K562 (cell line): ENCODE data around the gene SPTA1. TPM values are rescaled to one million over a fixed set of nuclear protein-coding genes. Genes with fewer than 3 reads are reported as not detected.

ENCODE experiments used
- ADNP ChIP-seq: fragments of 200-800 bp; sonication (Bioruptor generic); IDR thresholded peaks from 2 replicates; pipeline ENCODE4 v1.6.1; 2016; ENCODE audit warnings: missing genetic modification characterization, missing compliant biosample characterization
- CAMTA2 ChIP-seq: fragments of 250-450 bp; sonication (Bioruptor Pico); conservative IDR thresholded peaks from 2 replicates; pipeline ENCODE4 v1.5.1; 2022
- CBX3 ChIP-seq, 2 experiments: IDR thresholded peaks; 1 replicate in 1 of 2; 2 replicates in 1 of 2; pipeline ENCODE4 v1.6.1; 2012; ENCODE audit warnings: inconsistent platforms in 2 of 2, low read length in 2 of 2, borderline replicate concordance in 1 of 2, control low read depth in 1 of 2
- CTBP1 ChIP-seq: fragments of 450-650 bp; IDR thresholded peaks from 2 replicates; pipeline ENCODE4 v1.6.1; 2016; ENCODE audit warnings: borderline replicate concordance
- EGR1 ChIP-seq: fragments of 450-650 bp; conservative IDR thresholded peaks from 2 replicates; pipeline ENCODE4 v1.6.1; 2017; ENCODE audit warnings: mild to moderate bottlenecking
- ELF2 ChIP-seq: fragments of 250-450 bp; sonication (Bioruptor Pico); IDR thresholded peaks from 2 replicates; pipeline ENCODE4 v1.5.0; 2021; ENCODE audit warnings: mild to moderate bottlenecking
- EP300 ChIP-seq: IDR thresholded peaks from 2 replicates; pipeline ENCODE4 v1.6.1; 2012; ENCODE audit warnings: low read length, improper control_type of control experiment
- EP400 ChIP-seq: fragments of 450-650 bp; IDR thresholded peaks from 2 replicates; pipeline ENCODE4 v1.6.1; 2017; ENCODE audit warnings: antibody characterized with exemption, mild to moderate bottlenecking, moderate library complexity
- GABPA ChIP-seq: fragments of 200-800 bp; sonication (Bioruptor generic); conservative IDR thresholded peaks from 2 replicates; pipeline ENCODE4 v1.6.1; 2016; ENCODE audit warnings: low read depth, missing genetic modification characterization, missing compliant biosample characterization
- GATAD2A ChIP-seq: fragments of 450-650 bp; IDR thresholded peaks from 2 replicates; pipeline ENCODE4 v1.6.1; 2017
- HCFC1 ChIP-seq: IDR thresholded peaks from 2 replicates; pipeline ENCODE4 v1.6.1; 2012; ENCODE audit warnings: low read depth, low read length, improper control_type of control experiment
- HLTF ChIP-seq: fragments of 450-650 bp; IDR thresholded peaks from 2 replicates; pipeline ENCODE4 v1.6.1; 2016
- NR3C1 ChIP-seq: sonication (generic); formaldehyde crosslinking; IDR thresholded peaks from 2 replicates; pipeline ENCODE4 v1.8.1; 2022; ENCODE audit warnings: missing genetic modification reagents
- POLR2H ChIP-seq: IDR thresholded peaks from 2 replicates; pipeline ENCODE4 v1.6.1; 2016; ENCODE audit warnings: missing genetic modification characterization, low read depth, mild to moderate bottlenecking, control low read depth, missing compliant biosample characterization, moderate library complexity
- SMARCE1 ChIP-seq: fragments of 450-650 bp; IDR thresholded peaks from 2 replicates; pipeline ENCODE4 v1.7.1; 2016; ENCODE audit warnings: mild to moderate bottlenecking
- TAF15 ChIP-seq: fragments of 200-400 bp; formaldehyde crosslinking; IDR thresholded peaks from 2 replicates; pipeline ENCODE4 v1.6.1; 2017; ENCODE audit warnings: mild to moderate bottlenecking, low read depth, low read length, moderate library complexity
- YY1 ChIP-seq, 3 experiments: IDR thresholded peaks; 2 replicates each; pipeline ENCODE4 v1.6.1; 2011; ENCODE audit warnings: low read length in 2 of 3, mild to moderate bottlenecking in 2 of 3, moderate library complexity in 2 of 3, borderline replicate concordance in 1 of 3, control low read depth in 1 of 3, low read depth in 1 of 3; ENCODE audit not compliant: insufficient read depth in 3 of 3, insufficient replicate concordance in 2 of 3, control insufficient read depth in 1 of 3, insufficient read length in 1 of 3; ENCODE audit errors: extremely low read depth in 1 of 3
- ZKSCAN3 ChIP-seq: fragments of 250-450 bp; sonication (Bioruptor Pico); IDR thresholded peaks from 2 replicates; pipeline ENCODE4 v1.4.0; 2020
- ZNF311 ChIP-seq: fragments of 250-450 bp; sonication (Bioruptor Pico); IDR thresholded peaks from 2 replicates; pipeline ENCODE4 v1.4.0; 2020; ENCODE audit warnings: mild to moderate bottlenecking, moderate library complexity
- polyA plus RNA-seq, 8 experiments: library from polyadenylated mRNA; depleted of rRNA in 4 of 8; stranded (reverse) in 5 of 8; unstranded in 3 of 8; fragments of >200 nt; fragmentation: Nextera tagmentation in 2 of 8; fragmentation: Illumina TruSeq in 1 of 8; extraction: Ambion mirVana in 2 of 8; extraction: Trizol in 1 of 8; gene quantifications; 2 replicates each; pipeline versions ENCODE4 v1.2.1 to v1.2.3, GENCODE V29; 2011 to 2014; ENCODE audit warnings: inconsistent platforms in 1 of 8, missing spikeins in 1 of 8
- total RNA-seq, 7 experiments: library from RNA; depleted of rRNA in 6 of 7; stranded (reverse); fragments of >200 nt in 6 of 7; fragmentation: Illumina TruSeq in 2 of 7; extraction: Trizol in 2 of 7; gene quantifications; 2 replicates each; pipeline versions ENCODE4 v1.2.1 to v1.2.3, GENCODE V29; 2011 to 2021; ENCODE audit warnings: low replicate concordance in 1 of 7
- TF ChIP-seq, protein P1 (sequence below): fragments of 150-350 bp; conservative IDR thresholded peaks from 2 replicates; pipeline ENCODE4 v1.6.1; 2014; ENCODE audit warnings: low read length
- TF ChIP-seq, protein P2 (sequence below): fragments of 250-450 bp; sonication (Bioruptor Pico); IDR thresholded peaks from 2 replicates; pipeline ENCODE4 v1.8.0; 2022; ENCODE audit warnings: inconsistent platforms, mild to moderate bottlenecking, moderate library complexity, borderline replicate concordance
- TF ChIP-seq, protein P3 (sequence below): fragments of 250-450 bp; sonication (Bioruptor Pico); IDR thresholded peaks from 2 replicates; pipeline ENCODE4 v1.8.0; 2021; ENCODE audit warnings: moderate library complexity, mild to moderate bottlenecking, inconsistent platforms
- TF ChIP-seq, protein P4 (sequence below): fragments of 250-450 bp; sonication (Bioruptor Pico); IDR thresholded peaks from 2 replicates; pipeline ENCODE4 v1.4.0; 2020; ENCODE audit warnings: mild to moderate bottlenecking, moderate library complexity
- TF ChIP-seq, protein P5 (sequence below): sonication (generic); formaldehyde crosslinking; IDR thresholded peaks from 2 replicates; pipeline ENCODE4 v1.8.0; 2022; ENCODE audit warnings: mild to moderate bottlenecking, missing genetic modification reagents

The SPTA1 gene
- total and polyA plus RNA-seq, 9 of the 15 experiments (the other 6 are each of a cell fraction or from before 2014, with no cell fraction given), result 11.0 to 62.1 (median 45.9) TPM

DNA sequence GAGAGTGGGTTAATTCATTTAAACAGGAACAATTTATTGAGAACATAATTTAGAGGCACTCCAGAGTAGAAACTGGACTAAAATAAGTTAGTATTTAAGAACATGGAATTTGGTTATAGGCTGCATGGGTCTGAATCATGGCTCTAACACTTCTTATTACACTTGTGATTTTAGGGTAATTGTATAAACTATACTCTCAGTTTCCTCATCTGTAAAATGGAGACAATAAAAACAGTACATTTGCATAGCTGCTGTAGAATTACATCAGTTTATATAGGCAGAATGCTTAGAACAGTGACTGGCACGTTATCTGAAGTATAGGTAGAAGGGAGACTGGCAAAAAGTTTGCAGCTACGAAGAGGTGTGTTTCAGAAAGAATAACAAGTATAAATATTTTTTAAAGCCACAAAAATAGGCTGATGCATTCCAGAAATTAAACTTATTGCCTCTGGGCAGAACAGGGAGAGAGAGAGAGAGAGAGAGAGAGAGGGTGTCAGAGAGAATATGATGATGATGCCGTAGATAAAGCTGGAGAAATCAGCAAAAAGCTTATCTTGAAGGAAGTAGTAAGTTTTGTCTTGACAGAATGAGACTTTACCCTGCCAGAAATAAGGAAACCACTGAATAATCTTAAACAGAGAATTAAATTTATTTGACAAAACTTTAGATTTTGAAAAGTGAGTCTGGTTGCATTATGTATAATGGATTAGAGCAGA, 42.2 kb upstream of the SPTA1 start (continued):
- TF ChIP-seq, protein P1, sequence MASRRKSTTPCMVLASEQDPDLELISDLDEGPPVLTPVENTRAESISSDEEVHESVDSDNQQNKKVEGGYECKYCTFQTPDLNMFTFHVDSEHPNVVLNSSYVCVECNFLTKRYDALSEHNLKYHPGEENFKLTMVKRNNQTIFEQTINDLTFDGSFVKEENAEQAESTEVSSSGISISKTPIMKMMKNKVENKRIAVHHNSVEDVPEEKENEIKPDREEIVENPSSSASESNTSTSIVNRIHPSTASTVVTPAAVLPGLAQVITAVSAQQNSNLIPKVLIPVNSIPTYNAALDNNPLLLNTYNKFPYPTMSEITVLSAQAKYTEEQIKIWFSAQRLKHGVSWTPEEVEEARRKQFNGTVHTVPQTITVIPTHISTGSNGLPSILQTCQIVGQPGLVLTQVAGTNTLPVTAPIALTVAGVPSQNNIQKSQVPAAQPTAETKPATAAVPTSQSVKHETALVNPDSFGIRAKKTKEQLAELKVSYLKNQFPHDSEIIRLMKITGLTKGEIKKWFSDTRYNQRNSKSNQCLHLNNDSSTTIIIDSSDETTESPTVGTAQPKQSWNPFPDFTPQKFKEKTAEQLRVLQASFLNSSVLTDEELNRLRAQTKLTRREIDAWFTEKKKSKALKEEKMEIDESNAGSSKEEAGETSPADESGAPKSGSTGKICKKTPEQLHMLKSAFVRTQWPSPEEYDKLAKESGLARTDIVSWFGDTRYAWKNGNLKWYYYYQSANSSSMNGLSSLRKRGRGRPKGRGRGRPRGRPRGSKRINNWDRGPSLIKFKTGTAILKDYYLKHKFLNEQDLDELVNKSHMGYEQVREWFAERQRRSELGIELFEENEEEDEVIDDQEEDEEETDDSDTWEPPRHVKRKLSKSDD, result no peak
- TF ChIP-seq SMARCE1 (peak; percentile 69; the same call in 1 of the 2 replicates), YY1 (IDR thresholded peaks at IDR 0.05; ENCODE audit: borderline replicate concordance in 1 of 3, control insufficient read depth in 1 of 3, extremely low read depth in 1 of 3, insufficient read depth in 3 of 3, insufficient read length in 1 of 3, insufficient replicate concordance in 2 of 3, low read depth in 1 of 3, low read length in 2 of 3) (no peak), HLTF (no peak), NR3C1 (CRISPR knock-in tag) (no peak), GATAD2A (no peak), ZKSCAN3 (CRISPR knock-in tag) (no peak), ZNF311 (CRISPR knock-in tag) (no peak), HCFC1 (no peak), CTBP1 (0 out of 2 replicates have a peak, but pooled peaks have one; percentile 22), EP400 (no peak), ADNP (tag) (no peak), EP300 (0 out of 2 replicates have a peak, but pooled peaks have one; percentile 13), GABPA (tag) (no peak), CAMTA2 (CRISPR knock-in tag) (no peak), POLR2H (tag) (no peak), CBX3 (IDR thresholded peaks at IDR 0.05; ENCODE audit: borderline replicate concordance in 1 of 2, low read length in 2 of 2) (no peak), EGR1 (no peak), TAF15 (no peak), ELF2 (CRISPR knock-in tag) (no peak)
- TF ChIP-seq, protein P2, sequence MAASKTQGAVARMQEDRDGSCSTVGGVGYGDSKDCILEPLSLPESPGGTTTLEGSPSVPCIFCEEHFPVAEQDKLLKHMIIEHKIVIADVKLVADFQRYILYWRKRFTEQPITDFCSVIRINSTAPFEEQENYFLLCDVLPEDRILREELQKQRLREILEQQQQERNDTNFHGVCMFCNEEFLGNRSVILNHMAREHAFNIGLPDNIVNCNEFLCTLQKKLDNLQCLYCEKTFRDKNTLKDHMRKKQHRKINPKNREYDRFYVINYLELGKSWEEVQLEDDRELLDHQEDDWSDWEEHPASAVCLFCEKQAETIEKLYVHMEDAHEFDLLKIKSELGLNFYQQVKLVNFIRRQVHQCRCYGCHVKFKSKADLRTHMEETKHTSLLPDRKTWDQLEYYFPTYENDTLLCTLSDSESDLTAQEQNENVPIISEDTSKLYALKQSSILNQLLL, result no peak
- TF ChIP-seq, protein P3, sequence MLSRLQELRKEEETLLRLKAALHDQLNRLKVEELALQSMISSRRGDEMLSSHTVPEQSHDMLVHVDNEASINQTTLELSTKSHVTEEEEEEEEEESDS (CRISPR knock-in tag), result no peak
- TF ChIP-seq, protein P4, sequence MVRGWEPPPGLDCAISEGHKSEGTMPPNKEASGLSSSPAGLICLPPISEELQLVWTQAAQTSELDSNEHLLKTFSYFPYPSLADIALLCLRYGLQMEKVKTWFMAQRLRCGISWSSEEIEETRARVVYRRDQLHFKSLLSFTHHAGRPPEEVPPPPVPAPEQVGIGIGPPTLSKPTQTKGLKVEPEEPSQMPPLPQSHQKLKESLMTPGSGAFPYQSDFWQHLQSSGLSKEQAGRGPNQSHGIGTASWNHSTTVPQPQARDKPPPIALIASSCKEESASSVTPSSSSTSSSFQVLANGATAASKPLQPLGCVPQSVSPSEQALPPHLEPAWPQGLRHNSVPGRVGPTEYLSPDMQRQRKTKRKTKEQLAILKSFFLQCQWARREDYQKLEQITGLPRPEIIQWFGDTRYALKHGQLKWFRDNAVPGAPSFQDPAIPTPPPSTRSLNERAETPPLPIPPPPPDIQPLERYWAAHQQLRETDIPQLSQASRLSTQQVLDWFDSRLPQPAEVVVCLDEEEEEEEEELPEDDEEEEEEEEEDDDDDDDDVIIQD (CRISPR knock-in tag), result no peak
- TF ChIP-seq, protein P5, sequence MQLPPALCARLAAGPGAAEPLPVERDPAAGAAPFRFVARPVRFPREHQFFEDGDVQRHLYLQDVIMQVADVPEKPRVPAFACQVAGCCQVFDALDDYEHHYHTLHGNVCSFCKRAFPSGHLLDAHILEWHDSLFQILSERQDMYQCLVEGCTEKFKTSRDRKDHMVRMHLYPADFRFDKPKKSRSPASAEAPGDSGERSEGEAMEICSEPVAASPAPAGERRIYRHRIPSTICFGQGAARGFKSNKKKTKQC (CRISPR knock-in tag), result no peak
